Stromal cell of bone marrow (primary cell): ENCODE results near the gene RGS19.

Source experiments
- DNase-seq: peaks from one replicate; pipeline ENCODE4 v3.0.0-alpha.2; 2012; ENCODE audit warnings: low read depth

Gene RGS19

GRCh38 chr20:64035066-64035932 is 44.0 kb downstream of the RGS19 start:
- DNase-seq, result no peak

DNA sequence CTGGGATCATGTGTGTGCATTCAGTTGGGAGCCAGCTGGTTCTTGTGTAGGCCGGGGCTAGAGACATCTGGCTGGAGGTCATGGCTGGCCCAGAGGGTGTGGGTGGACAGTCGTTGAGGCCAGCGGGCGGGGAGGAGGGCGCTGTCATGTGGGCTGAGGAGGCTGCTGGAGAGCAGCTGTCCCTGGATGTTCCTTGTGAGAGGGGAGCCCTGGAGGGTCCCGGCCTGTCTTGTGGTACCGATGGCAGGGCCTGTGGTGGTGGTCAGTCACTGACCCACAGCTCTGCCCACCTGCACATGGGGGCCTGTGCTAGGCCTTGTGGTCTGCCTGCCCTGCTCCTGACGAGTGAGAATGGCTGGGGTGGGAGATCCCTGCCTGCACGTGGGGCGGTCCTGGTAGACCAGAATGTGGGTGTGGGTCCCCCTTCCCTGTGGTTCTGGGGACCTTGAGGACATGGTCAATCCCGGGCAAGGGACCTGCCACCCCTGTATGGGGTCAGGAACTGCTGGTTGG is 45.3 kb downstream of the RGS19 start:
- DNase-seq, result no peak

DNA sequence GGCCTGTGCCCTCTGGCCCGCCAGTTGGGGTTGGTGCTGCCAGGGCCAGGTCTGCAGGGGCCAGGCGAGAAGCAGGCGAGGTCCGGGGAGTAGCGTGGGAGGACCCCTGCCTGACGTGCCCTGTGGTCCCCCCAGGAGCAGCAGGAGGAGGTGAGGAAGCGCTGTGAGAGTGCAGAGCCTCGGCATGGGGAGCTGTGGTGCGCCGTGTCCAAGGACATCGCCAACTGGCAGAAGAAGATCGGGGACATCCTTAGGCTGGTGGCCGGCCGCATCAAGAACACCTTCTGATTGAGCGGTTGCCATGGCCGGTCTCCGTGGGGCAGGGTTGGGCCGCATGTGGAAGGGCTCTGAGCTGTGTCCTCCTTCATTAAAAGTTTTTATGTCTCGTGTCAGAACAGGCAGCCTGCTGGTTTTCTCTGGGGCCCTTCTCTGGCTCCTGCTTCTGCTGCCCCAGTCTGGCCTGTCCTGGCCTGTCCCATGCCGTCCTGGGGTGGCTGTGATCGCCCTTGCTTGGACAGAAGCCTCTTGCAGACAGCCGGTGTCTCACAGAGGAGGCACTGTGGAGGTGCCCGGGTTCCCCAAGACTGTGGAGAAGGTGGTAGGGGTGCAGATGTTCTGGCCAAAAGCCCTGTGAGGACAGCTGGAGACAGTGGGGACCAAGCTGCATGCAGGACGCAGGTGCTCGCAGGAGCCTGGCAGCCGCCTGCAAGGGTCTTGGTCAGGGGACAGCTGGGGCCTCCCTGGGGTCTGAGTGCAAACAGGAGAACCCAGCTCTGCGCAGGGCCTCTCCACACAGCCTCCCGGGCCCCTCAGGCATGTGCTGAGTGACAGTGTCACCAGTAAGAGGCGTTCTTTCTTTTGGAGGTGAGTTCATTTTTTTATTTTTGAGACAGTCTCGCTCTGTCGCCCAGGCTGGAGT is 46.4 kb downstream of the RGS19 start:
- DNase-seq, result no peak

DNA sequence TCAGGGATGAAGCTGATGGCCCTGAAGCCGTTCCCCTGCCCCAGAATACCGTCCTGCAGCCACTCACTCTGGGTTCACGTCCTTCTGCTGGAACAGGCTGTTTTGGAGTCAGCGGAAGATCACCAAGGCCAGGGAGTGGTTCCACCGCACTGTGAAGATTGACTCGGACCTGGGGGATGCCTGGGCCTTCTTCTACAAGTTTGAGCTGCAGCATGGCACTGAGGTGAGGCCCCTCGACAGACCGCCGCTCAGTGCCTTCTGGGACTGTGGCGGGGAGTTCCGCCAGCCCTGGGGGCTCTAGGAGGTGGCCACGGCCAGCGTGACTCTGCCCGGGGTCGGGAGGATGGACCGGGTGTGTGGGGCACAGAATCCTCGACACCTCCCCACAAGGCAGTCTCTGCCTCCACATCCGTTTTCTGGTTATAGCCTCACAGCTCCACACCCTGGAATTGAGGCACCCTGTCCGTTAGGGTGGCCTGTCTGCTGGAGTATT is 47.5 kb downstream of the RGS19 start:
- no peak for DNase-seq

DNA sequence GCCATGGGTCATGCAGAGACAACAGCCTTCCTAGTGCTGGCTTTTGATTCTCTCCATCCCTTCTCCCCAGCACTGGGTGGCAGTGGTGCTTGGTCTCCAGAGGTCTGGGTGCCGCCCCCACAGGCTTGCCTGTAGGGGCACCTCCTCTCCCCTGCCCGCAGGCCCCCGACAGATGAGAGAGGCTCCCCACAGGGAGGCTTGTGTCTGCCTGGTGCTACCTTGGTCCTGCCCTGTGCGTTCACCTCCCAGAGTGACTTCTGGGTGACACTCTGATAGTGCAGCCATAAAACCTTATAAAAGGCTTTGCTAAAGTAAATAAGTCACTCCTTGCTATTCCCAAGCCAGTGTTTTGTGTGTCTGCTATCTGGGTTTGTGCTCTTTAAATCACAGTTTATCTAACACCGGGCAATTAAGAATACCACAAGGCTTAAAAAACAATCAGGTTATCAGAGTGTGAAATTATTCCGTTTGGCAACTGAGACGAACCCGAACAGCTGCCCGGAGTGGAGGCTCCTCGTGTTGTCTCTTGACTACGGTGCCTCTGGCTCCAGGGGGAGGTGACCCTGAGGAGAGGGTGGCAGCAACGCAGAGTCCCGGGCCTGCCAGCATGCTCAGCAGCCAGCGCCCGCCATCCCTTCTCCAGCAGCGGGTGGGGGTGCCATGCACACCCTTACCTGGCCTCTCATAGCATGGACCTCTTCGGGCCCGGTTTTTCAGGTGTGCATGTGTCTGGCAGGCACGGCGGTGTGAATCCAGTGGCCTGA is 48.8 kb downstream of the RGS19 start:
- DNase-seq, result no peak

GRCh38 chr20:64029293-64030117 is 49.8 kb downstream of the RGS19 start:
- DNase-seq, result no peak

- no peak for DNase-seq
Observed at GRCh38 chr20:64027981-64028685, 51.2 kb downstream of the RGS19 start.

DNA sequence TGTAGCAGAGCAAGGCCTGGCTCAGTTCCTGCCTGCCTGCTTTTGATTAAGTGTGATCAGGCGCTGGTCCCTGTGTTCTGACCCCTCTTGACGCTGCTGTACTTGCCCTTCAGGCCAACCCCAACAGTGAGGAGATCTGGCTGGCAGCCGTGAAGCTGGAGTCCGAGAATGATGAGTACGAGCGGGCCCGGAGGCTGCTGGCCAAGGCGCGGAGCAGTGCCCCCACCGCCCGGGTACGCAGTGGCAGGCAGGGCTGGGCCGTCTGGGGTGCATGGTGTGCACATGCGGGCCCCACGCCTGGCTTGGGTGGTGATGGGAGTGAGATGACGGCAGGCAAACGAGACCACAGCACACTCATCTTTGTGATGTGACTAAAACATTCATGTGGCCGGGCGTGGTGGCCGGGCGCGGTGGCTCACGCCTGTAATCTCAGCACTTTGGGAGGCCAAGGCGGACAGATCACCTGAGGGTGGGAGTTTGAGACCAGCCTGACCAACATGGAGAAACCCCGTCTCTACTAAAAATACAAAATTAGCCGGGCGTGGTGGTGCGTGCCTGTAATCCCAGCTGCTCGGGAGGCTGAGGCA is 53.4 kb downstream of the RGS19 start:
- no peak for DNase-seq

DNA sequence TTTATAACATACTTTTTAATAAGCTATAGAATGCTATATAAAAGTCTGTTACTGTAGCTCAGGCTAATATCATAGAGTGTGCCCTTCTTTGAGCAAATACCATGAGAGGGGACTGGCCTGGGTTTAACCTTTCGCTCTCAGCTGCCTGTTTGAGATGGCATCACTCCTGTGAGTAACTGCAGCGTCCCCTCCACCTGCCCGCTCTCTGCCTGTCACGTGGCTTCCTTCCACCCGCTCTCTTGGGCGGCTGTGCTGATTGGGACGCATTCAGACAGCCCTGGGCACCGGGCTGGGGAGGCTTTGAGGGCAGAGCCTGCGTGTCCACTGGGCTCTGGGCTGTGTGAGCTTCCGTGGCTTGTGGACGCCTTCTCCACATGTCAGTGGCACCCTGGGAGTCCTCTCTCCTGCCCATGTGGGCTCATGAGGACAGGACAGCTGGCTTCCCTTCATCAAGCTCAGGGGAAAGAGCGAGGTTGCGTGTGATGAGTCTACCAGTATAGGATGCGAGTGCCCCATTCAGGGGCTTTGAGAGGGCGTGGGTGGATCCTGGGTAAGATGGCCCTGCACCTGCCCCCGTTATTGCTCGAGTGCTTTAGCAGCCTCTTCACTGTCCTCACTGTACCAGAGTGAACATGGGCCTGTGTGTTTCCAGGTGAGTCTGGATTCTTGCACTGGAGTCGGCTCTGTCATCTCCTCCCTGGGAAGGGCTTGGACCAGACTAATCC is 54.1 kb downstream of the RGS19 start:
- DNase-seq, result no peak

- DNase-seq, result no peak
Observed at GRCh38 chr20:64024141-64024990, 55.0 kb downstream of the RGS19 start.

DNA sequence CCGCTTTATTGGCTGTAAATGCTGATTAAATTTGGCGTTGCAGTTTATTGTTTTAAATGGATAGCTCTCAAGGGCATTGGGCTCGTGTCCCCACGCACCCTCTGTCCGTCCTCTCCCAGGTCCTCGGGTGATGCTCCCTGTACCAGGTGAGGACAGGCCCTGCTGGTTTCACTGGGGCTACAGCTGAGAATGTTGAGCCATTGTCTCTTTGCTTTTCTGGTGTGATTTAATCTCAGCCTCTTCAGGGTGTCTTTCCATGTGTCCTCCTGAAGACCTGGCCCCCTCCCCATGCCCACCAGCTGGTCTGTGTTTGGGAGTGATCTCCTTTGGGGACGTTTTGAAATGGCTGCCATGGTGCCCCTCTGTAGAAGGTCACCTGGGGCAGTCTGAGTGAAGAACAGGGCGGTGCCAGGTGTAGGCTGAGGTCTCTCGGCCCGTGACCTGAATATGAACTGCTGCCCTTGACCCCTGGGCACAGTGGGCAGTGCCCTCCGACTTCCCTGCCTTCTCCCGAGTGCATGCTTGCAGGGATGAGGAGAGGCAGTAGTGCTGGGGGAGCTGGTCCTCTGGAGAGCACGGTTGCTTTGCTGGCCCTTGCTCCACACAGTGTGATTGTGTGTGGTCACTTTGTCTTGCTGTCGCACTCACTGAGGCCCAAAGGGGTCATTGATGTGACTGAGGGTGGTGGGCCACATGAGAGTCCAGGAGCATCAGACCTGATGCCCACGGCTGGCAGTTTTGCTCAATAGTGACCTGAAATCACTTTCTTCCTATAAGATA is 55.8 kb downstream of the RGS19 start:
- DNase-seq, result no peak
